GM10248 (cell line): ENCODE data around the gene AHSA1.
"Not testable (repeated sequence)": the region's sequence is repeated elsewhere in the genome, so short reads cannot be mapped to it uniquely, and the experiment has no call there.

Experiments used
- CTCF ChIA-PET: fragments of 300-600 bp; sonication (Branson Sonifier 250); formaldehyde crosslinking; extraction: SDS; loops from one replicate; lab custom pipeline; 2021; ENCODE audit warnings: antibody characterized with exemption; lab: Yijun Ruan, JAX
- POLR2A ChIA-PET: fragments of 350-650 bp; sonication (Branson Sonifier 250); formaldehyde crosslinking; extraction: SDS; loops from one replicate; lab custom pipeline; 2020; ENCODE audit warnings: antibody characterized with exemption; lab: Yijun Ruan, JAX
- DNase-seq: peaks from one replicate; pipeline ENCODE4 v3.0.0; 2012; ENCODE audit errors: extremely low spot score
- TF ChIP-seq, protein P1 (sequence below): IDR thresholded peaks from 2 replicates; pipeline ENCODE4 v1.5.1; 2012; ENCODE audit warnings: mild to moderate bottlenecking, low read depth; ENCODE audit errors: extremely low read depth, missing control alignments, control extremely low read depth

The AHSA1 gene

DNA sequence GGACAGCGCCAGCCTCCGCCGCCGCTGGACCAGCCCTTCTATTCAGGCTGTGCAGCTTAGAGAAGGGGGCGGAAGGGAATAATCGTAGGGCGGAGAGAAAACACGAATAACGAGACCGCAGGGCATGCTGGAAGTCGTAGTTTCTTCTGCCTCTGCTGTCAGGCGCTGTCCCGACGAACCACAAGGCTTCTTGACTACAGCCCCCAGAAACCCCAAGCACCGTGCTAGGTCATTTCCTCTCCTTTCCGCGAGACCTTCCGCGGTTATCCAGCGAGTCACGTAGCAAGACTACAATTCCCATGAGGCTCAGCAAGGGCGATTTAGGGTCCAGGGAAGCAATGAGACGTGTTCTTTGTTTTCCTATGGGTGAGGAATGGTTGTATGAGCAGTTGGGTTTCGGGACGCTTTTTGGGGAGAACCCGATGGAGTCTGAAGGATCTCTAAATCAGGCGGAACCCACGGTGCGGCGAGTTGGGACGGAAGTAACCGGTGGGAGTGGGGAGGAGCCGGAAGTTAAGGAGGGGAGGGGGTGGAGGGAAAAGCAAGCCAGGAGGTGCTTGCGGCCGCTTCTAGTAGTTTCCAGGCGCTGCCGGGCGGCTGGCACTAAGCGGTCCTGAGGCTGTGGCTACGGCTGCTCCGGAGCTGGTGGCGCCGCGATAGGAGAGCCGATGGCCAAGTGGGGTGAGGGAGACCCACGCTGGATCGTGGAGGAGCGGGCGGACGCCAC, at the start of gene AHSA1, which contains the start of gene VIPAS39:
Gene AHSA1, plus strand, starts transcription at position 572 of the 727 bp plus-strand sequence. Its CDS starts 97 bp downstream, at position 669.
Gene VIPAS39, minus strand, starts transcription at position 80 of the 727 bp plus-strand sequence. CDS start 3,499 bp downstream, outside the sequence.
- TF ChIP-seq, protein P1, sequence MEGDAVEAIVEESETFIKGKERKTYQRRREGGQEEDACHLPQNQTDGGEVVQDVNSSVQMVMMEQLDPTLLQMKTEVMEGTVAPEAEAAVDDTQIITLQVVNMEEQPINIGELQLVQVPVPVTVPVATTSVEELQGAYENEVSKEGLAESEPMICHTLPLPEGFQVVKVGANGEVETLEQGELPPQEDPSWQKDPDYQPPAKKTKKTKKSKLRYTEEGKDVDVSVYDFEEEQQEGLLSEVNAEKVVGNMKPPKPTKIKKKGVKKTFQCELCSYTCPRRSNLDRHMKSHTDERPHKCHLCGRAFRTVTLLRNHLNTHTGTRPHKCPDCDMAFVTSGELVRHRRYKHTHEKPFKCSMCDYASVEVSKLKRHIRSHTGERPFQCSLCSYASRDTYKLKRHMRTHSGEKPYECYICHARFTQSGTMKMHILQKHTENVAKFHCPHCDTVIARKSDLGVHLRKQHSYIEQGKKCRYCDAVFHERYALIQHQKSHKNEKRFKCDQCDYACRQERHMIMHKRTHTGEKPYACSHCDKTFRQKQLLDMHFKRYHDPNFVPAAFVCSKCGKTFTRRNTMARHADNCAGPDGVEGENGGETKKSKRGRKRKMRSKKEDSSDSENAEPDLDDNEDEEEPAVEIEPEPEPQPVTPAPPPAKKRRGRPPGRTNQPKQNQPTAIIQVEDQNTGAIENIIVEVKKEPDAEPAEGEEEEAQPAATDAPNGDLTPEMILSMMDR: no peak
- ChIA-PET POLR2A (interaction anchor here (0.5 to 2.1 kb wide), 8 partner anchors 8 to 1241 kb away, joined by 3 to 12 read pairs (median 4); partner anchors contain the start of genes GSTZ1 and POMT2), CTCF (interaction anchor here (1.0 to 3.8 kb wide), 7 partner anchors 15 to 94 kb away, joined by 3 to 61 read pairs (median 6); no protein-coding TSS in a partner anchor)

DNA sequence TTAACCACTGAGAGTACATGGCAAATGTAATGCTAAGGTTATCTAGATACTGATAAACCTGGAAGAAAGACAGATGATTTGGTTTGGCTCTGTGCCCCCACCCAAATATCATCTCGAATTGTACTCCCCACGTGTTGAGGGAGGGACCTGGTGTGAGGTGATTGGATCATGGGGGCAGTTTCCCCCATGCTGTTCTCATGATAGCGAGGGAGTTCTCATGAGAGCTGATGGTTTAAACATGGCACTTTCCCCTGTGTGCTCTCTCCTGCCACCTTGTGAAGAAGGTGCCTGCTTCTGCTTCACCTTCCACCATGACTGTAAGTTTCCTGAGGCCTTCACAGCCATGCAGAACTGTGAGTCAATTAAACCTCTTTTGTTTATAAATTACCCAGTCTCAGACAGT, 48.8 kb upstream of the AHSA1 start:
- no peak for DNase-seq
- TF ChIP-seq, protein P1: peak; percentile 25
- ChIA-PET POLR2A (no interaction called here), CTCF (no interaction called here)

More for the DNA sequence above, at the start of gene AHSA1, which contains the start of gene VIPAS39:
- peak; percentile 92 for DNase-seq

DNA sequence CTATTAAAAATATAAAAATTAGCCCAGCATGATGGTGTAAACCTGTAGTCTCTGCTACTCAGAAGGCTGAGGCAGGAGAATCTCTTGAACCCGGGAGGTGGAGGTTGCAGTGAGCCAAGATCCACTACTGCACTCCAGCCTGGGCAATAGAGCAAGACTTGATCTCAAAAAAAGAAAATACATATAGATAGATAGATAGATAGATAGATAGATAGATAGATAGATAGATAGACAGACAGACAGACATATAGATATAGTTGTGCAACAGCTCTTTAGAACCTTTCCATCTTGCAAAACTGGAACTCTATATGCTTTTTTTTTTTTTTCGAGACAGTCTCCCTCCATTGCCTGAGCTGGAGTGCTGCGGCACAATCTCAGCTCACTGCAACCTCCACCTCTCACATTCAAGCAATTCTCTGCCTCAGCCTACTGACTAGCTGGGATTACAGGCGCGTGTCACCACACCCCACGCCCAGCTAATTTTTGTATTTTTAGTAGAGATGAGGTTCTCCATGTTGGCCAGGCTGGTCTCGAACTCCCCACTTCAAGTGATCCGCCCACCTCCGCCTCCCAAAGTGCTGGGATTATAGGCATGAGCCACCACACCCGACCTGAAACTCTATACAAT, 42.4 kb upstream of the AHSA1 start:
- not testable (repeated sequence) for DNase-seq
- ChIA-PET CTCF (interaction anchor here (1.0 kb wide), 1 partner anchor 32 kb away, joined by 3 read pairs; no protein-coding TSS in a partner anchor), POLR2A (interaction anchor here (0.7 kb wide), 1 partner anchor 42 kb away, joined by 4 read pairs; the partner anchor contains the start of gene VIPAS39)

DNA sequence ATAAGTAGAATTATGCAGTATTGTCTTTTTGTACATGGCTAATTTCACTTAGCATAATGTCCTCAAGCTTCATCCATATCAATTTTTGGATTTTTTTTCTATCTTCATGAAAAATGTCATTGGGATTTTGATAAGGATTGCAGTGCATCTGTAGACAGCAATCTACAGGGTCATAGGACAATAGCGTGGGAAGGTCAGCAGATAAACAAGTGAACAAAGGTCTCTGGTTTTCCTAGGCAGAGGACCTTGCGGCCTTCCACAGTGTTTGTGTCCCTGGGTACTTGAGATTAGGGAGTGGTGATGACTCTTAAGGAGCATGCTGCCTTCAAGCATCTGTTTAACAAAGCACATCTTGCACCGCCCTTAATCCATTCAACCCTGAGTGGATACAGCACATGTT, 41.8 kb upstream of the AHSA1 start:
- POLR2A ChIA-PET: interaction anchor here (0.7 kb wide), 1 partner anchor 41 kb away, joined by 4 read pairs; the partner anchor contains the start of gene VIPAS39
- CTCF ChIA-PET, DNase-seq: not testable (repeated sequence)

DNA sequence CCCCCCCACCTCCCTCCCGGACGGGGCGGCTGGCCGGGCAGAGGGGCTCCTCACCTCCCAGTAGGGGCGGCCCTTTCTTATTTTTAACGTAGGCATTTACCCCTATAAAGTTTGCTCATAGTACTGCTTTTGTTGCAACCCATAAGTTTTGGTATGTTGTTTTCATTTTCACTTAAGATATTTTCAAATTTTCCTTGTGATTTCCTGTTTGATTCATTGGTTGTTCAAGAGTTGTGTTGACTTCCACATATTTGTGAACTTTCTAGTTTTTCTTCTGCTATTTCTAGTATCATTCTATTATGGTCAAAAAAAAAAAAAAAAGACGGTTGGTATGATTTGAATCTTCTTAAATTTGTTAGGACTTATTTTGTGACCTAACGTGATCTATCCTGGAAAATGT, 41.1 kb upstream of the AHSA1 start:
- TF ChIP-seq, protein P1: no peak
- POLR2A ChIA-PET: no interaction called here
- DNase-seq: no peak
- CTCF ChIA-PET: no interaction called here

DNA sequence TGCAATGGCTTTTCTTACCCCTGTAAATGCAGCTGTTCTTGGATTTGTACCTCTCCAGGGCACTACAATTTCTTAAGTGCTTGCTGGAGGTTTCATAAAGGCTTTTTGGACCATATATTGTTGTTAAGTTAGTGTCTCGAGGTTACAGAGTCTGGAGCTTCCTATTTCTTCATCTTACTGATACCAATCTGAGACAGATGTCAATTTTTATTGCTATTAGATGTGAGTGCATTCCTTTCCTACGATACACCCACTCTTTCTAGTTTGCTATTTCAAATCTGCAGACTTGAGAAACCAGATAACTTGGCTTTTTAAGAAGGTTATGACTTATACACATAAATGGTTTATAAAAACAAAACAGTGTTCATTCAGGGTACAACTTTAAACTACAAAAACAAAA, 36.7 kb upstream of the AHSA1 start:
- TF ChIP-seq, protein P1: no peak
- POLR2A ChIA-PET: no interaction called here
- CTCF ChIA-PET: interaction anchor here (1.2 kb wide), 1 partner anchor 105 kb away, joined by 3 read pairs; no protein-coding TSS in a partner anchor
- DNase-seq: no peak

DNA sequence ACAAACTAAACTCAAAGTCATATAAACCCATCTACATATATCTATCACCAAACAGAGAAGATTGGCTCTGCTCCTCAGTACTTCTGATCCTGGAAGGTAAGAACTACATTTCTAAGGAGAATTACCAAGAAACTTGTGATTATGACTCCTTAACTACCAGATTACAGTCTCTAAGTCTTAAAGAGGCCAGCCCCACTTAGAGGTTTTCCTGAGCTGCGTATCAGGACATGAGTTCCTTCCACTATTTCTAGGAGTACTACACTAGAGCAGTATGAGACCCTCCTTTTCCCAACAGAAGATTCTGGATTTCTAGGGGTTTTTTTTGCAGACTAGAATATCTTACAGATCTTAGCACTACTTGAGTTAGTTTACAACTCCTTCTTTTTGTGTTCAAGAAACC, 34.5 kb upstream of the AHSA1 start, which contains the start of gene NOXRED1:
Gene NOXRED1, minus strand, starts transcription at position 101 of the 400 bp plus-strand sequence. CDS start 634 bp downstream, outside the sequence.
- TF ChIP-seq, protein P1: no peak
- ChIA-PET CTCF (no interaction called here), POLR2A (no interaction called here)
- no peak for DNase-seq
